ENCODE measurements around the gene PPHLN1.

DNA sequence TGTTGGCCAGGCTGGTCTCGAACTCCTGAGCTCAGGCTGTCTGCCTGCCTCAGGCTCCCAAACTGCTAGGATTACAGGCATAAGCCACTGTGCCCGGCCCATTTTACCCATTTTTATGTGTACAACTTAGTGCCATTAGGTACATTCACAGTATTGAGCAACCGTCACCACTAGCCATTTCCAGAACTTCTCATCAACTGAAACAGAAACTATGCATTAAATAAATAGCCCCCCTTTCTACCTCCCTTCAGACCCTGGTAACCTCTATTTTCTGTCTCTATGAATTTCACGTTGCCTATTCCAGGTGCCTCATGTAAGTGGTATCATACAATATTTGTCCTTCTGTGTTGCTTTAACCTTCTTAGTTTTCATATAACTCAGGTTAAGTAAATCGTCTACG, 16.0 kb upstream of the PPHLN1 start:
- TF ChIP-seq EP300 (IDR thresholded peaks at IDR 0.05) = no peak
- TF ChIP-seq, protein P1, sequence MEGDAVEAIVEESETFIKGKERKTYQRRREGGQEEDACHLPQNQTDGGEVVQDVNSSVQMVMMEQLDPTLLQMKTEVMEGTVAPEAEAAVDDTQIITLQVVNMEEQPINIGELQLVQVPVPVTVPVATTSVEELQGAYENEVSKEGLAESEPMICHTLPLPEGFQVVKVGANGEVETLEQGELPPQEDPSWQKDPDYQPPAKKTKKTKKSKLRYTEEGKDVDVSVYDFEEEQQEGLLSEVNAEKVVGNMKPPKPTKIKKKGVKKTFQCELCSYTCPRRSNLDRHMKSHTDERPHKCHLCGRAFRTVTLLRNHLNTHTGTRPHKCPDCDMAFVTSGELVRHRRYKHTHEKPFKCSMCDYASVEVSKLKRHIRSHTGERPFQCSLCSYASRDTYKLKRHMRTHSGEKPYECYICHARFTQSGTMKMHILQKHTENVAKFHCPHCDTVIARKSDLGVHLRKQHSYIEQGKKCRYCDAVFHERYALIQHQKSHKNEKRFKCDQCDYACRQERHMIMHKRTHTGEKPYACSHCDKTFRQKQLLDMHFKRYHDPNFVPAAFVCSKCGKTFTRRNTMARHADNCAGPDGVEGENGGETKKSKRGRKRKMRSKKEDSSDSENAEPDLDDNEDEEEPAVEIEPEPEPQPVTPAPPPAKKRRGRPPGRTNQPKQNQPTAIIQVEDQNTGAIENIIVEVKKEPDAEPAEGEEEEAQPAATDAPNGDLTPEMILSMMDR (IDR thresholded peaks at IDR 0.05) = no peak
- TF ChIP-seq POLR2A (IDR thresholded peaks at IDR 0.05) = no peak
